SK-N-SH (cell line): ENCODE measurements around the gene PIP5K1B.

Experiments
- CHD2 ChIP-seq: fragments of 150-350 bp; IDR thresholded peaks from 2 replicates; pipeline ENCODE4 v1.6.1; 2018; ENCODE audit warnings: low read length; ENCODE audit not compliant: partially characterized antibody
- EP300 ChIP-seq, 2 experiments: IDR thresholded peaks; 2 replicates each; pipeline versions ENCODE4 v1.4.0 to v1.6.1; 2012; ENCODE audit warnings: borderline replicate concordance in 1 of 2, low read depth in 1 of 2, low read length in 1 of 2
- GATA2 ChIP-seq: sonication (generic); formaldehyde crosslinking; IDR thresholded peaks from 2 replicates; pipeline ENCODE4 v1.5.0; 2020; ENCODE audit warnings: mild to moderate bottlenecking, missing genetic modification reagents
- MAX ChIP-seq: IDR thresholded peaks from 2 replicates; pipeline ENCODE4 v1.4.0; 2012; ENCODE audit warnings: low read depth
- MXI1 ChIP-seq: IDR thresholded peaks from 2 replicates; pipeline ENCODE4 v1.6.1; 2012; ENCODE audit warnings: mild to moderate bottlenecking, low read depth, low read length, improper control_type of control experiment
- POLR2AphosphoS5 ChIP-seq: IDR thresholded peaks from 2 replicates; pipeline ENCODE4 v1.6.1; 2012; ENCODE audit warnings: low read depth, low read length
- RCOR1 ChIP-seq: fragments of 150-350 bp; IDR thresholded peaks from 2 replicates; pipeline ENCODE4 v1.6.1; 2017; ENCODE audit warnings: antibody characterized with exemption, low read length
- REST ChIP-seq: IDR thresholded peaks from 2 replicates; pipeline ENCODE4 v1.6.1; 2012; ENCODE audit warnings: mild to moderate bottlenecking, low read depth, low read length, moderate library complexity
- TF ChIP-seq, protein P1 (sequence below): fragments of 200-600 bp; sonication (generic); IDR thresholded peaks from 2 replicates; pipeline ENCODE4 v1.6.1; 2017; ENCODE audit warnings: antibody characterized with exemption, mild to moderate bottlenecking, moderate library complexity
- TF ChIP-seq, protein P2 (sequence below): IDR thresholded peaks from 2 replicates; pipeline ENCODE4; 2012

DNA sequence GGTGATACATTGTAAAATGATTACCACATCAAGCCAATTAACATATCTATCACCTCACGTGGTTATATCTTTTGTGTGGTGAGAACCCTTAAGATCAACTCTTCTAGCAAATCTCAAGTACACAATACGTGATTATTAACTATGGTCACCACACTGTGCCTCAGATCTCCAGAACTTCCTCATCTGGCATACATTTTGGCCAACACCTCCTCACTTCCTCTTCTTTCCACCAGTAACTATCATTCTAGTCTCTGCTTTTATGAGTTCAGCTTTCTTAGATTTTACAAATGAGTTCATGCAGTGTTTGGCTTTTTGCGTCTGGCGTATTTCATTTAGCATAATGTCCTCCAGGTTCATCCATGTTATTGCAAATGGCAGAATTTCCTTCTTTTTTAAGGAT lies 273.0 kb downstream of the PIP5K1B start:
- TF ChIP-seq RCOR1 = no peak
- TF ChIP-seq, protein P1, sequence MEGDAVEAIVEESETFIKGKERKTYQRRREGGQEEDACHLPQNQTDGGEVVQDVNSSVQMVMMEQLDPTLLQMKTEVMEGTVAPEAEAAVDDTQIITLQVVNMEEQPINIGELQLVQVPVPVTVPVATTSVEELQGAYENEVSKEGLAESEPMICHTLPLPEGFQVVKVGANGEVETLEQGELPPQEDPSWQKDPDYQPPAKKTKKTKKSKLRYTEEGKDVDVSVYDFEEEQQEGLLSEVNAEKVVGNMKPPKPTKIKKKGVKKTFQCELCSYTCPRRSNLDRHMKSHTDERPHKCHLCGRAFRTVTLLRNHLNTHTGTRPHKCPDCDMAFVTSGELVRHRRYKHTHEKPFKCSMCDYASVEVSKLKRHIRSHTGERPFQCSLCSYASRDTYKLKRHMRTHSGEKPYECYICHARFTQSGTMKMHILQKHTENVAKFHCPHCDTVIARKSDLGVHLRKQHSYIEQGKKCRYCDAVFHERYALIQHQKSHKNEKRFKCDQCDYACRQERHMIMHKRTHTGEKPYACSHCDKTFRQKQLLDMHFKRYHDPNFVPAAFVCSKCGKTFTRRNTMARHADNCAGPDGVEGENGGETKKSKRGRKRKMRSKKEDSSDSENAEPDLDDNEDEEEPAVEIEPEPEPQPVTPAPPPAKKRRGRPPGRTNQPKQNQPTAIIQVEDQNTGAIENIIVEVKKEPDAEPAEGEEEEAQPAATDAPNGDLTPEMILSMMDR = no peak
- no peak for TF ChIP-seq MXI1
- TF ChIP-seq, protein P2, sequence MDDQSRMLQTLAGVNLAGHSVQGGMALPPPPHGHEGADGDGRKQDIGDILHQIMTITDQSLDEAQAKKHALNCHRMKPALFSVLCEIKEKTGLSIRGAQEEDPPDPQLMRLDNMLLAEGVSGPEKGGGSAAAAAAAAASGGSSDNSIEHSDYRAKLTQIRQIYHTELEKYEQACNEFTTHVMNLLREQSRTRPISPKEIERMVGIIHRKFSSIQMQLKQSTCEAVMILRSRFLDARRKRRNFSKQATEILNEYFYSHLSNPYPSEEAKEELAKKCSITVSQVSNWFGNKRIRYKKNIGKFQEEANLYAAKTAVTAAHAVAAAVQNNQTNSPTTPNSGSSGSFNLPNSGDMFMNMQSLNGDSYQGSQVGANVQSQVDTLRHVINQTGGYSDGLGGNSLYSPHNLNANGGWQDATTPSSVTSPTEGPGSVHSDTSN = no peak
- no peak for TF ChIP-seq POLR2AphosphoS5
- TF ChIP-seq EP300 (IDR thresholded peaks at IDR 0.05; ENCODE audit: borderline replicate concordance in 1 of 2, low read depth in 1 of 2, low read length in 1 of 2) = no peak
- TF ChIP-seq CHD2 = no peak
- TF ChIP-seq REST = no peak
- TF ChIP-seq GATA2 (CRISPR knock-in tag) = no peak
- TF ChIP-seq MAX = no peak
